ENCODE data around the gene TMEM221.

Gene TMEM221

DNA sequence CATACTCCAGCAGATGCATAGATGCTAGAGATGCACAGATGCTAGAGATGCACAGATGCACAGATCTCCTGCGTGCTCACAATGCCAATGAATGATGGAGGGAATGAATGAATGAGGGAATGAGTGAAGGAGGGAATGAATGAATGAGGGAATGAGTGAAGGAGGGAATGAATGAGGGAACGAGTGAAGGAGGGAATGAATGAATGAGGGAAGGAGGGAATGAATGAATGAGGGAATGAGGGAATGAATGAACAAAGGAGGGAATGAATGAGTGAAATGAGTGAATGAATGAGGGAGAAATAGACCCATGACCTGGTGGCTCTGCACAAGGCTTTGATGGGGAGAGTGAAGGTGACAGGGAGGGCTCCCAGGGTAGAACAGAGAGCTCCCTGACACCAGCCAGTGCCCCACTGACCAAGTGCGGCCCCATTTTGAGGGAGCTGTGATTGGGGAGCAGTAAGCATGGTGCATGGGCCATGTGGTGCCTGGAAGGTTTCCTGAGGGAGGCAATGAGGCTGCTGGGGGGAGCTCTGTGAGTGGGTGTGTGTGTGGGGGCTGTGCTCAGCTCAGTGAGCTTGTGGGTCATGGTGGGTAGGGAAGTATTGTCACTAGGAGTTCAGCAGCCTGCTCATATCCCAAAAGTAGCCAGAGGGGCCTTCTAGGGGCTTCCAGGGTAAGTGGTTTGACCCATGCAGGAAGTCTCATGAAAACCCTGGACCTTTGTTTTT, 34.6 kb upstream of the TMEM221 start:
- Histone ChIP-seq H3K27me3 (ENCODE audit: insufficient read depth, low read length, poor library complexity) (no peaks in the 10 kb centered on the region), H3K4me1 (ENCODE audit: insufficient read depth, low read length) (no peaks in the 10 kb centered on the region), H3K36me3 (ENCODE audit: insufficient read depth, low read length) (no peaks in the 10 kb centered on the region), H3K27ac (ENCODE audit: low read length) (no peak overlapping the region), H3K9me3 (ENCODE audit: insufficient read depth, low read length, severe bottlenecking) (no peaks in the 10 kb centered on the region), H2AFZ (ENCODE audit: low read depth, low read length) (no peak overlapping the region), H3K79me2 (ENCODE audit: insufficient read depth, low read length) (no peaks in the 10 kb centered on the region), H4K20me1 (ENCODE audit: insufficient read depth, low read length) (no peaks in the 10 kb centered on the region), H3K4me3 (ENCODE audit: low read depth in 1 of 2, low read length in 2 of 2) (no peak overlapping the region), H3K9ac (ENCODE audit: low read depth, low read length) (no peak overlapping the region), H3K4me2 (ENCODE audit: insufficient read depth, low read length) (no peak overlapping the region)
- ATAC-seq (ENCODE audit: insufficient read depth, low read depth) = no peak; the same call in 2 of the 3 replicates
- DNase-seq = no peak
- TF ChIP-seq EZH2 (IDR thresholded peaks at IDR 0.05; ENCODE audit: borderline replicate concordance, low read depth, low read length, severe bottlenecking) = no peak
- TF ChIP-seq, protein P1, sequence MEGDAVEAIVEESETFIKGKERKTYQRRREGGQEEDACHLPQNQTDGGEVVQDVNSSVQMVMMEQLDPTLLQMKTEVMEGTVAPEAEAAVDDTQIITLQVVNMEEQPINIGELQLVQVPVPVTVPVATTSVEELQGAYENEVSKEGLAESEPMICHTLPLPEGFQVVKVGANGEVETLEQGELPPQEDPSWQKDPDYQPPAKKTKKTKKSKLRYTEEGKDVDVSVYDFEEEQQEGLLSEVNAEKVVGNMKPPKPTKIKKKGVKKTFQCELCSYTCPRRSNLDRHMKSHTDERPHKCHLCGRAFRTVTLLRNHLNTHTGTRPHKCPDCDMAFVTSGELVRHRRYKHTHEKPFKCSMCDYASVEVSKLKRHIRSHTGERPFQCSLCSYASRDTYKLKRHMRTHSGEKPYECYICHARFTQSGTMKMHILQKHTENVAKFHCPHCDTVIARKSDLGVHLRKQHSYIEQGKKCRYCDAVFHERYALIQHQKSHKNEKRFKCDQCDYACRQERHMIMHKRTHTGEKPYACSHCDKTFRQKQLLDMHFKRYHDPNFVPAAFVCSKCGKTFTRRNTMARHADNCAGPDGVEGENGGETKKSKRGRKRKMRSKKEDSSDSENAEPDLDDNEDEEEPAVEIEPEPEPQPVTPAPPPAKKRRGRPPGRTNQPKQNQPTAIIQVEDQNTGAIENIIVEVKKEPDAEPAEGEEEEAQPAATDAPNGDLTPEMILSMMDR (IDR thresholded peaks at IDR 0.05; ENCODE audit: borderline replicate concordance, extremely low read depth, low read length, poor library complexity, severe bottlenecking) = no peak

DNA sequence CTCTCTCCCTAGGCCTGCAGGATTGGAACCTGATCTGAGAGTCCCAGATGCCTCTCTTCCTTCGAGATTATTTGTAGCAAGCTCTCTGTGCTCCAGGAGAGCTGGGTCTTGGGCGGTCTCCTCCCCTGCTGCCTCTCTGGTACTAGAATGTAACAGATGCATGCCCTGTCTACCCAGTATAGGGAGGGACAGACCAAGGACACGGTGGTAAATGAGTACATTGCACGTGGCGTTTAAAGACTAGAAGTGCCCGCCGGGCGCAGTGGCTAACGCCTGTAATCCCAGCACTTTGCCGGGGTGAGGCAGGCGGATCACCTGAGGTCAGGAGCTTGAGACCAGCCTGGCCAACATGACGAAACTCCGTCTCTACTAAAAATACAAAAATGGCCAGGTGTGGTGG, 33.5 kb upstream of the TMEM221 start:
- no peak overlapping the region for H3K4me3 ChIP-seq (ENCODE audit: low read depth in 1 of 2, low read length in 2 of 2)
- H3K9ac ChIP-seq (ENCODE audit: low read depth, low read length) = no peak overlapping the region
- no peak for TF ChIP-seq EZH2 (IDR thresholded peaks at IDR 0.05; ENCODE audit: borderline replicate concordance, low read depth, low read length, severe bottlenecking)
- TF ChIP-seq, protein P1 (IDR thresholded peaks at IDR 0.05; ENCODE audit: borderline replicate concordance, extremely low read depth, low read length, poor library complexity, severe bottlenecking) = no peak
- H3K79me2 ChIP-seq (ENCODE audit: insufficient read depth, low read length) = no peaks in the 10 kb centered on the region
- no peak for ATAC-seq (ENCODE audit: insufficient read depth, low read depth)
- DNase-seq = no peak
- H2AFZ ChIP-seq (ENCODE audit: low read depth, low read length) = no peak overlapping the region
- no peaks in the 10 kb centered on the region for H3K9me3 ChIP-seq (ENCODE audit: insufficient read depth, low read length, severe bottlenecking)
- no peaks in the 10 kb centered on the region for H3K36me3 ChIP-seq (ENCODE audit: insufficient read depth, low read length)
- H3K4me1 ChIP-seq (ENCODE audit: insufficient read depth, low read length) = no peaks in the 10 kb centered on the region
- H3K27ac ChIP-seq (ENCODE audit: low read length) = no peak overlapping the region
- no peaks in the 10 kb centered on the region for H4K20me1 ChIP-seq (ENCODE audit: insufficient read depth, low read length)
- H3K4me2 ChIP-seq (ENCODE audit: insufficient read depth, low read length) = no peak overlapping the region
- H3K27me3 ChIP-seq (ENCODE audit: insufficient read depth, low read length, poor library complexity) = no peaks in the 10 kb centered on the region

DNA sequence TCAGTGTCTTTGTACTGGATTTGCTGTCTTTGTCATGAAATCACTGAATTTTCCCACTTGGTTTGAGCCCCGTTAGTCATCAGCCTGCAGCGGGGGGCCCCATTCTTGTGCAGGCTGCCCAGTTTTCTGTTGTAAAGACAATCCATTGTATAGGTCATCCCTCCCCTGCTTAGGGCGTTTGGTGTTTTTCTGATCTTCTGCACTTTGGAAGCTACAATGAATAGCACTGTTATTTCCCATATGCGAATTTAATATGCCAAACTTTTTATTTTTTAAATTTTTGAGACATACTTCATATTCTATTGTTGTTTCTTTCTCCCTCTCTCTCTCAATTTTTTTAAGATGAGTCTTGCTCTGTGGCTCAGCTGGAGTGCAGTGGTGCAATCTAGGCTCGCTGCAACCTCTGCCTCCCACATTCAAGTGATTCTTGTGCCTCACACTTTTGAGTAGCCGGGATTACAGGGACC, 30.9 kb upstream of the TMEM221 start:
- H3K4me3 ChIP-seq (ENCODE audit: low read depth in 1 of 2, low read length in 2 of 2) = no peak overlapping the region
- no peaks in the 10 kb centered on the region for H3K79me2 ChIP-seq (ENCODE audit: insufficient read depth, low read length)
- no peaks in the 10 kb centered on the region for H3K9me3 ChIP-seq (ENCODE audit: insufficient read depth, low read length, severe bottlenecking)
- no peaks in the 10 kb centered on the region for H3K4me1 ChIP-seq (ENCODE audit: insufficient read depth, low read length)
- H3K36me3 ChIP-seq (ENCODE audit: insufficient read depth, low read length) = no peaks in the 10 kb centered on the region
- ATAC-seq (ENCODE audit: insufficient read depth, low read depth) (no peak), DNase-seq (no peak)
- H3K4me2 ChIP-seq (ENCODE audit: insufficient read depth, low read length) = no peak overlapping the region
- H3K27me3 ChIP-seq (ENCODE audit: insufficient read depth, low read length, poor library complexity) = no peaks in the 10 kb centered on the region
- H4K20me1 ChIP-seq (ENCODE audit: insufficient read depth, low read length) = no peaks in the 10 kb centered on the region
- no peak overlapping the region for H2AFZ ChIP-seq (ENCODE audit: low read depth, low read length)
- no peak overlapping the region for H3K27ac ChIP-seq (ENCODE audit: low read length)
- H3K9ac ChIP-seq (ENCODE audit: low read depth, low read length) = no peak overlapping the region
- TF ChIP-seq EZH2 (IDR thresholded peaks at IDR 0.05; ENCODE audit: borderline replicate concordance, low read depth, low read length, severe bottlenecking) = no peak
- TF ChIP-seq, protein P1 (IDR thresholded peaks at IDR 0.05; ENCODE audit: borderline replicate concordance, extremely low read depth, low read length, poor library complexity, severe bottlenecking) = no peak

Data from DND-41 (cell line).